H9 (cell line): ENCODE measurements around the gene TIMM50. TPM values are rescaled to one million over a fixed set of nuclear protein-coding genes. Genes with fewer than 3 reads are reported as not detected.

Source experiments
- DNase-seq: peaks from one replicate; pipeline ENCODE4 v3.0.0-alpha.2; 2017
- H2AFZ ChIP-seq: one replicate; pipeline ENCODE4 v1.6.1; 2013; ENCODE audit warnings: mild to moderate bottlenecking, low read length, control low read depth, moderate library complexity
- H2AK5ac ChIP-seq: 2 replicates; pipeline ENCODE4 v1.6.1; 2013; ENCODE audit warnings: low read length, control low read depth, mixed read lengths; ENCODE audit not compliant: insufficient read length
- H2BK120ac ChIP-seq: one replicate; pipeline ENCODE4 v1.6.1; 2013; ENCODE audit warnings: low read depth, mild to moderate bottlenecking, low read length, control low read depth, inconsistent platforms; ENCODE audit not compliant: poor library complexity, severe bottlenecking
- H2BK12ac ChIP-seq: 2 replicates; pipeline ENCODE4 v1.6.1; 2013; ENCODE audit warnings: low read length, control low read depth, mixed read lengths, low read depth; ENCODE audit not compliant: insufficient read length
- H2BK15ac ChIP-seq: 2 replicates; pipeline ENCODE4 v1.6.1; 2013; ENCODE audit warnings: low read depth, low read length, control low read depth
- H2BK20ac ChIP-seq: one replicate; pipeline ENCODE4 v1.6.1; 2013; ENCODE audit warnings: low read depth, mild to moderate bottlenecking, low read length, control low read depth, inconsistent platforms; ENCODE audit not compliant: poor library complexity, severe bottlenecking
- H2BK5ac ChIP-seq: 2 replicates; pipeline ENCODE4 v1.6.1; 2013; ENCODE audit warnings: low read length, control low read depth, mixed read lengths; ENCODE audit not compliant: insufficient read length
- H3K14ac ChIP-seq: 2 replicates; pipeline ENCODE4 v1.6.1; 2013; ENCODE audit warnings: low read length, control low read depth; ENCODE audit not compliant: insufficient read depth
- H3K18ac ChIP-seq: 2 replicates; pipeline ENCODE4 v1.6.1; 2013; ENCODE audit warnings: low read depth, mild to moderate bottlenecking, mixed read lengths, low read length, control low read depth; ENCODE audit not compliant: insufficient read length
- H3K23ac ChIP-seq: 2 replicates; pipeline ENCODE4 v1.6.1; 2013; ENCODE audit warnings: low read length, control low read depth, mixed read lengths, low read depth; ENCODE audit not compliant: insufficient read length
- H3K23me2 ChIP-seq: 2 replicates; pipeline ENCODE4 v1.6.1; 2013; ENCODE audit warnings: low read depth, mild to moderate bottlenecking, mixed read lengths, low read length, control low read depth; ENCODE audit not compliant: insufficient read length, poor library complexity, severe bottlenecking
- H3K27ac ChIP-seq: 2 replicates; pipeline ENCODE4 v1.5.1; 2013; ENCODE audit warnings: low read length, control low read depth, mixed read lengths, low read depth; ENCODE audit not compliant: insufficient read length
- H3K27me3 ChIP-seq: 2 replicates; pipeline ENCODE4 v1.6.1; 2013; ENCODE audit warnings: low read length, control low read depth, inconsistent platforms; ENCODE audit not compliant: insufficient read depth
- H3K4ac ChIP-seq: 2 replicates; pipeline ENCODE4 v1.6.1; 2013; ENCODE audit warnings: low read depth, mild to moderate bottlenecking, control low read depth, inconsistent platforms, low read length, moderate library complexity
- H3K4me1 ChIP-seq: 2 replicates; pipeline ENCODE4 v1.6.1; 2013; ENCODE audit warnings: low read length, control low read depth, inconsistent platforms; ENCODE audit not compliant: insufficient read depth
- H3K4me2 ChIP-seq: 2 replicates; pipeline ENCODE4 v1.6.1; 2013; ENCODE audit warnings: low read length, control low read depth, mixed read lengths; ENCODE audit not compliant: insufficient read length, insufficient read depth
- H3K56ac ChIP-seq: 2 replicates; pipeline ENCODE4 v1.6.1; 2013; ENCODE audit warnings: low read depth, mild to moderate bottlenecking, mixed read lengths, low read length, control low read depth; ENCODE audit not compliant: insufficient read length
- H3K79me1 ChIP-seq: 2 replicates; pipeline ENCODE4 v1.6.1; 2013; ENCODE audit warnings: low read depth, mild to moderate bottlenecking, moderate library complexity, low read length, control low read depth, inconsistent platforms; ENCODE audit not compliant: insufficient read depth, poor library complexity, severe bottlenecking
- H3K79me2 ChIP-seq: 2 replicates; pipeline ENCODE4 v1.6.1; 2013; ENCODE audit warnings: low read length, control low read depth, inconsistent platforms; ENCODE audit not compliant: insufficient read depth
- H3K9ac ChIP-seq: 2 replicates; pipeline ENCODE4 v1.6.1; 2013; ENCODE audit warnings: low read length, control low read depth, mixed read lengths; ENCODE audit not compliant: insufficient read length; ENCODE audit errors: extremely low read depth
- H3K9me3 ChIP-seq: one replicate; pipeline ENCODE4 v1.6.1; 2013; ENCODE audit warnings: low read depth, low read length, inconsistent platforms; ENCODE audit not compliant: control insufficient read depth
- H3T11ph ChIP-seq: one replicate; pipeline ENCODE4 v1.6.1; 2013; ENCODE audit warnings: mild to moderate bottlenecking, low read length, control low read depth, inconsistent platforms
- H4K20me1 ChIP-seq: one replicate; pipeline ENCODE4 v1.6.1; 2013; ENCODE audit not compliant: control insufficient read depth, insufficient read length, insufficient read depth
- H4K5ac ChIP-seq: 2 replicates; pipeline ENCODE4 v1.6.1; 2013; ENCODE audit warnings: low read depth, mild to moderate bottlenecking, mixed read lengths, low read length, control low read depth; ENCODE audit not compliant: insufficient read length
- H4K8ac ChIP-seq: replicated peaks from 2 replicates; pipeline ENCODE4 v1.6.1; 2013; ENCODE audit warnings: low read length, control low read depth, mixed read lengths, low read depth; ENCODE audit not compliant: insufficient read length
- H4K91ac ChIP-seq: 2 replicates; pipeline ENCODE4 v1.6.1; 2013; ENCODE audit warnings: low read depth, mild to moderate bottlenecking, moderate library complexity, mixed read lengths, low read length, control low read depth; ENCODE audit not compliant: insufficient read length
- H3K27ac Mint-ChIP-seq, 3 experiments: 2 replicates in 2 of 3; 3 replicates in 1 of 3; pipeline ENCODE4 v1.8.0; 2020 to 2021; ENCODE audit warnings: mixed read lengths in 3 of 3, mild to moderate bottlenecking in 1 of 3, moderate library complexity in 1 of 3
- H3K27me3 Mint-ChIP-seq: 2 replicates; pipeline ENCODE4 v1.8.0; 2021; ENCODE audit warnings: low read depth, mild to moderate bottlenecking, moderate library complexity, mixed read lengths
- H3K36me3 Mint-ChIP-seq, 3 experiments: 2 replicates in 2 of 3; 3 replicates in 1 of 3; pipeline ENCODE4 v1.8.0; 2020 to 2021; ENCODE audit warnings: low read depth in 3 of 3, mixed read lengths in 3 of 3; ENCODE audit not compliant: insufficient read depth in 1 of 3
- H3K4me1 Mint-ChIP-seq, 2 experiments: 2 replicates each; pipeline ENCODE4 v1.8.0; 2020; ENCODE audit warnings: mixed read lengths in 2 of 2
- H3K4me3 Mint-ChIP-seq, 2 experiments: 2 replicates in 1 of 2; 3 replicates in 1 of 2; pipeline ENCODE4 v1.8.0; 2020 to 2021; ENCODE audit warnings: mild to moderate bottlenecking in 2 of 2, mixed read lengths in 2 of 2, moderate library complexity in 1 of 2
- H3K9me3 Mint-ChIP-seq, 2 experiments: 2 replicates in 1 of 2; 3 replicates in 1 of 2; pipeline ENCODE4 v1.8.0; 2020; ENCODE audit warnings: mild to moderate bottlenecking in 2 of 2, mixed read lengths in 2 of 2, moderate library complexity in 1 of 2
- WGBS: extraction: QIAGEN DNeasy Blood & Tissue Kit; methylation state at CpG from one replicate; pipeline ENCODE4 v1.1.7; 2013; ENCODE audit warnings: missing lambda C conversion rate, low lambda C conversion rate, mixed read lengths; ENCODE audit not compliant: insufficient read length; ENCODE audit errors: extremely low coverage; 5-methylcytosine and 5-hydroxymethylcytosine counted together
- total RNA-seq: library from RNA; stranded (reverse); gene quantifications from 2 replicates; pipeline ENCODE4 v1.2.1, GENCODE V29; 2021
- TF ChIP-seq, protein P1 (sequence below): fragments of 200-600 bp; sonication (generic); conservative IDR thresholded peaks from 3 replicates; pipeline ENCODE4 v1.8.0; 2021; ENCODE audit warnings: antibody characterized with exemption, mild to moderate bottlenecking

TIMM50 gene
- total RNA-seq, 1 experiment from 2014 or later = 128 TPM

DNA sequence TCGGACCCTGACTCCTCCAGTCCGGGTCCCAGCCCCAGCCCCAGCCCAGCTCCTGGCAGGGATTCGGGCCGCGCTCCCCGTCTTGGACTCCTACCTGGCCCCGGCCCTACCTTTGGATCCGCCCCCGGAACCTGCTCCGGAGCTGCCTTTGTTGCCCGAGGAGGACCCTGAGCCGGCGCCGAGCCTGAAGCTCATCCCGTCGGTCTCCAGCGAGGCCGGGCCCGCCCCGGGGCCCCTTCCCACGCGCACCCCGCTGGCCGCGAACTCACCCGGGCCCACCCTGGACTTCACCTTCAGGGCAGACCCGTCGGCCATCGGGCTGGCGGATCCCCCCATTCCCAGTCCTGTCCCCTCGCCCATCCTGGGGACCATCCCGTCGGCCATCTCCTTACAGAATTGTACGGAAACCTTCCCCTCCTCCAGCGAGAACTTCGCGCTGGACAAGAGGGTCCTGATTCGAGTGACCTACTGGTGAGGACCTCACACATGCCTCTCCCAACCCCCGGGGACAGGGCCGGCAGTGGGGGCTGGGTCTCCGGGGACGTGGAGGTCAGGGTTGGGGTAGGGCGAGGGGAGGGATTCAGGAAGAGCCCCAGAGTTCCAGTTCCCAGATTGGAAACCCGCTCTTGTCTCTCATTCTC, 35.0 kb downstream of the TIMM50 start:
- no peak overlapping the region for H2BK20ac ChIP-seq
- Mint-ChIP-seq H3K4me1 (peaks cover 26 to 27% of the 10 kb centered on the region in 2 experiments), H3K4me3 (peak overlapping the region; percentile 88 to 90), H3K36me3 (peaks cover 9 to 17% (median 16%) of the 10 kb centered on the region in 3 experiments; a peak in 6 of 7 replicates), H3K27ac (peak overlapping the region in 2 of 3 experiments; percentile 86 to 93; a peak in 3 of 7 replicates), H3K27me3 (peaks cover 48% of the 10 kb centered on the region), H3K9me3 (no peaks in the 10 kb centered on the region; a peak in 1 of 5 replicates)
- H2BK12ac ChIP-seq = no peak overlapping the region
- H3K9me3 ChIP-seq = no peaks in the 10 kb centered on the region
- H3K23me2 ChIP-seq = peaks cover 10% of the 10 kb centered on the region
- no peak overlapping the region for H4K91ac ChIP-seq
- no peak for DNase-seq
- no CpG with 5 or more reads among the region's 44 CpGs for WGBS
- H3K14ac ChIP-seq = peak overlapping the region; percentile 47
- no peak overlapping the region for H2BK5ac ChIP-seq
- H3K18ac ChIP-seq = peak overlapping the region; percentile 37
- no peak overlapping the region for H2AK5ac ChIP-seq
- no peak overlapping the region for H3K4ac ChIP-seq
- peak overlapping the region; percentile 33 for H3K4me2 ChIP-seq
- H3K23ac ChIP-seq = no peak overlapping the region
- H4K5ac ChIP-seq = no peak overlapping the region
- TF ChIP-seq, protein P1, sequence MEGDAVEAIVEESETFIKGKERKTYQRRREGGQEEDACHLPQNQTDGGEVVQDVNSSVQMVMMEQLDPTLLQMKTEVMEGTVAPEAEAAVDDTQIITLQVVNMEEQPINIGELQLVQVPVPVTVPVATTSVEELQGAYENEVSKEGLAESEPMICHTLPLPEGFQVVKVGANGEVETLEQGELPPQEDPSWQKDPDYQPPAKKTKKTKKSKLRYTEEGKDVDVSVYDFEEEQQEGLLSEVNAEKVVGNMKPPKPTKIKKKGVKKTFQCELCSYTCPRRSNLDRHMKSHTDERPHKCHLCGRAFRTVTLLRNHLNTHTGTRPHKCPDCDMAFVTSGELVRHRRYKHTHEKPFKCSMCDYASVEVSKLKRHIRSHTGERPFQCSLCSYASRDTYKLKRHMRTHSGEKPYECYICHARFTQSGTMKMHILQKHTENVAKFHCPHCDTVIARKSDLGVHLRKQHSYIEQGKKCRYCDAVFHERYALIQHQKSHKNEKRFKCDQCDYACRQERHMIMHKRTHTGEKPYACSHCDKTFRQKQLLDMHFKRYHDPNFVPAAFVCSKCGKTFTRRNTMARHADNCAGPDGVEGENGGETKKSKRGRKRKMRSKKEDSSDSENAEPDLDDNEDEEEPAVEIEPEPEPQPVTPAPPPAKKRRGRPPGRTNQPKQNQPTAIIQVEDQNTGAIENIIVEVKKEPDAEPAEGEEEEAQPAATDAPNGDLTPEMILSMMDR = no peak
- H3K56ac ChIP-seq = no peak overlapping the region
- peaks cover 3% of the 10 kb centered on the region; the same call in 1 of the 2 replicates for H3K4me1 ChIP-seq
- H3T11ph ChIP-seq = no peak overlapping the region
- H3K79me1 ChIP-seq = peaks cover 4% of the 10 kb centered on the region
- H2BK15ac ChIP-seq = no peak overlapping the region
- H4K20me1 ChIP-seq = no peaks in the 10 kb centered on the region
- H4K8ac ChIP-seq = no peak overlapping the region
- H2AFZ ChIP-seq = no peak overlapping the region
- no peak overlapping the region for H3K27ac ChIP-seq
- no peaks in the 10 kb centered on the region; the same call in 1 of the 2 replicates for H3K79me2 ChIP-seq
- no peak overlapping the region for H2BK120ac ChIP-seq
- no peaks in the 10 kb centered on the region for H3K27me3 ChIP-seq
- H3K9ac ChIP-seq = peak overlapping the region; percentile 69
